GM23338 (cell line): Measurements from ENCODE around the gene MSL3B.

Experiments used
- CREB1 ChIP-seq: fragments of 250-450 bp; sonication (Bioruptor Pico); IDR thresholded peaks from 2 replicates; pipeline ENCODE4 v1.5.0; 2020; ENCODE audit warnings: low read depth, mild to moderate bottlenecking, moderate library complexity
- CTCF ChIP-seq, 2 experiments: fragments of 200-600 bp in 1 of 2; sonication (generic) in 1 of 2; conservative IDR thresholded peaks; 2 replicates each; pipeline versions ENCODE4 v1.5.1 to v1.6.1; 2016 to 2017; ENCODE audit warnings: antibody characterized with exemption in 2 of 2, low read depth in 2 of 2, mild to moderate bottlenecking in 2 of 2, moderate library complexity in 1 of 2
- EZH2 ChIP-seq: fragments of 200-600 bp; sonication (generic); IDR thresholded peaks from one replicate; pipeline ENCODE4 v1.8.0; 2017; ENCODE audit warnings: antibody characterized with exemption, mild to moderate bottlenecking, low read depth; ENCODE audit not compliant: unreplicated experiment
- EZH2phosphoT487 ChIP-seq: fragments of 200-600 bp; sonication (generic); IDR thresholded peaks from one replicate; pipeline ENCODE4 v1.8.1; 2018; ENCODE audit warnings: antibody characterized with exemption; ENCODE audit not compliant: unreplicated experiment
- JUNB ChIP-seq: IDR thresholded peaks from one replicate; pipeline ENCODE4 v1.6.1; 2016; ENCODE audit warnings: antibody characterized with exemption; ENCODE audit not compliant: unreplicated experiment
- NANOG ChIP-seq: IDR thresholded peaks from 2 replicates; pipeline ENCODE4 v1.6.1; 2016; ENCODE audit warnings: antibody characterized with exemption, borderline replicate concordance
- POLR2AphosphoS5 ChIP-seq: IDR thresholded peaks from 2 replicates; pipeline ENCODE4 v1.6.1; 2016; ENCODE audit warnings: antibody characterized with exemption, low read depth
- REST ChIP-seq: IDR thresholded peaks from one replicate; pipeline ENCODE4 v1.6.1; 2018; ENCODE audit warnings: antibody characterized with exemption; ENCODE audit not compliant: unreplicated experiment
- ZNF331 ChIP-seq: fragments of 250-450 bp; sonication (Bioruptor Pico); IDR thresholded peaks from 2 replicates; pipeline ENCODE4 v1.5.0; 2020; ENCODE audit warnings: low read depth, mild to moderate bottlenecking, moderate library complexity

DNA sequence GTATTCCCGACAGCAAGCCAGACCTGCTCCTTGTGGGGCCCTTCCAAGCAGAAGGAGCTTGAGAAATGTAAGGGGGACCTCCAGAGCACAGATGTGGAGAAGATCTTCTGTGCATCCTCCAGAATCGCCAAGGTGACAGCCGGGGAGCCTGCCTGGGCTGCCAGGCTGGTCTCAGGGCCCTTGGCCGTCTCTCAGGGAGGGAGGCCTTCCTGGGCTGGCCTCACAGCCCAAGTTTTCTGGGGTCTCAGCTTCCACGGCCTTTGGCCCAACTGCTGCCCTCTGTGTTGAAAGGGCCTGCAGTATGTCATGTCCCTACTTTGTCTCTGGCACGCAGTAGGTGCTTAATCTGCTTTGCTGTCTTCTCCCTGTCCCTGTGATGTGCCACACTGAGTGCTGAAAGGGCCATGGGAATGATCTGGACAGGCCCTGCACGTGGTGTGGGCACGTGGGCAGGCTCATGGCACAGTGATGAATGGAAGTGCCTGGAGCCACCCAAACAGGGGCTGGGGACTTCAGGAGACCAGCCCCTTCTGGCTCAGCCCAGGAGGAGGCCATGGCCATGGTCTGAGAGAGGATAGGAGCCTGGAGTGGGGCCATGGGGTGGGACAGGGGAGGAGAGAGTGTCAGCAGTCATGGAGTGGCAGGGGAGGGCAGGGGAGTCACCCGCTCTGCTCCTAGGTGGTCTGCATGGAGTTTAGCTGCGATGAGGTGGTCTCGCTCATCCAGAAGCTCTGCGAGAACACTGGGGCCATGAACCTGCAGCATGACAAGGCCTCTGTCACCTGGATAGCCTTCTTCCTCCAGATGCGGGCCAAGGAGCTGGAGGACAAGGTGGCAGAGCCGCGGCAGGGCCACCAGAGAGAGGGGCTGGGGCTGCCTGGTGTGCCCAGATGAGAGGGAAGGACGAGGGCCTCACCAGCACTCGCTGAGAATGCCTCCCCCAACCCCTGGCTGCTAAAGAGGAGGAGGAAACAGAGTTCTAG lies 49.3 kb downstream of the MSL3B start:
- TF ChIP-seq ZNF331 (CRISPR knock-in tag), result no peak
- no peak for TF ChIP-seq CREB1 (CRISPR knock-in tag)
- no peak for TF ChIP-seq CTCF (conservative IDR thresholded peaks at IDR 0.05; ENCODE audit: low read depth in 2 of 2)
- no peak for TF ChIP-seq JUNB
- no peak for TF ChIP-seq EZH2
- TF ChIP-seq REST, result no peak
- TF ChIP-seq POLR2AphosphoS5, result no peak
- TF ChIP-seq NANOG, result no peak
- TF ChIP-seq EZH2phosphoT487, result no peak
